ENCODE data around the gene TMEM178B. TPM values are rescaled to one million over a fixed set of nuclear protein-coding genes. Genes with fewer than 3 reads are reported as not detected.

TMEM178B gene
- total RNA-seq, 4 donors from 2014 or later: 0.15 to 1.2 (median 0.58) TPM

GRCh38 chr7:141460781-141461715 lies 387.2 kb downstream of the TMEM178B start:
- peak in 1 of 2 donors; percentile 25 for DNase-seq (ENCODE audit: low spot score in 2 of 2)
- intact Hi-C loops (cut with DNase I; ENCODE audit: low total_unique reads): no loop called here
- WGBS, 2 donors: 33 to 34% methylated on average over 16 of the region's 16 CpGs
- no peak overlapping the region for H3K4me3 ChIP-seq (ENCODE audit: low read depth, poor library complexity, severe bottlenecking)
- TF ChIP-seq CTCF (IDR thresholded peaks at IDR 0.05) (no peak), POLR2A (IDR thresholded peaks at IDR 0.05) (no peak)

GRCh38 chr7:141461924-141462323 lies 388.1 kb downstream of the TMEM178B start:
- no peak overlapping the region for H3K4me3 ChIP-seq (ENCODE audit: low read depth, poor library complexity, severe bottlenecking)
- DNase-seq (ENCODE audit: low spot score in 2 of 2): no peak
- no peak for TF ChIP-seq CTCF (IDR thresholded peaks at IDR 0.05)
- no peak for TF ChIP-seq POLR2A (IDR thresholded peaks at IDR 0.05)
- intact Hi-C loops (cut with DNase I; ENCODE audit: low total_unique reads): no loop called here
- WGBS, 2 donors: 40 to 52% methylated on average over 6 of the region's 6 CpGs

- intact Hi-C loops (cut with DNase I; ENCODE audit: low total_unique reads): no loop called here
Measured at GRCh38 chr7:141462958-141463357, 389.1 kb downstream of the TMEM178B start.

GRCh38 chr7:141463986-141464385 lies 390.1 kb downstream of the TMEM178B start:
- DNase-seq (ENCODE audit: low spot score in 2 of 2): no peak
- WGBS, 2 donors: 77 to 95% methylated on average over 8 of the region's 8 CpGs
- intact Hi-C loops (cut with DNase I; ENCODE audit: low total_unique reads): no loop called here
- H3K4me3 ChIP-seq (ENCODE audit: low read depth, poor library complexity, severe bottlenecking): no peak overlapping the region
- TF ChIP-seq CTCF (IDR thresholded peaks at IDR 0.05): no peak
- no peak for TF ChIP-seq POLR2A (IDR thresholded peaks at IDR 0.05)

More at GRCh38 chr7:141462958-141463357, 389.1 kb downstream of the TMEM178B start:
- TF ChIP-seq POLR2A (IDR thresholded peaks at IDR 0.05): no peak
- no peak for TF ChIP-seq CTCF (IDR thresholded peaks at IDR 0.05)
- no peak for DNase-seq (ENCODE audit: low spot score in 2 of 2)
- 31 to 37% methylated on average over 4 of the region's 4 CpGs for WGBS, 2 donors
- no peak overlapping the region for H3K4me3 ChIP-seq (ENCODE audit: low read depth, poor library complexity, severe bottlenecking)

DNA sequence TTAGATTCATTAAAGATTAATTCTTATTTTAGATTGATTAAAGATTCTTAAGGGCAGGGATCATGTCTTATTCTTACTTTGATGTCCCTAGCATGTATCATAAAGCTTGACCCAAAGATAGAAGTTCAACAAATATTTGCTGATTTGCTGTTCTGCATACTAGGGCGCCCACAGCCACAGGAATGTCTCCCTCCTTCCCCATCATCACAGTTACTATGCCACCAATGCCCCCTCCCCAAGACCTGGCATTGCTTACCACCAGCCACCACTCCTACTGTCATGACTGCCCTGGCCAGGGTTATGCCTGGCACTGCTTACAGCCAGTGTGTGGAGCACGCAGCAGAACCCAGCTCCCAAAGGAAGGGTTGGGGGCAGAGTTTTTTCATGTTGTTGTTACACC lies 390.7 kb downstream of the TMEM178B start:
- intact Hi-C loops (cut with DNase I; ENCODE audit: low total_unique reads): no loop called here
- 81 to 92% methylated on average over 2 of the region's 2 CpGs for WGBS, 2 donors
- TF ChIP-seq POLR2A (IDR thresholded peaks at IDR 0.05) (no peak), CTCF (IDR thresholded peaks at IDR 0.05) (no peak)
- H3K4me3 ChIP-seq (ENCODE audit: low read depth, poor library complexity, severe bottlenecking): no peak overlapping the region
- DNase-seq (ENCODE audit: low spot score in 2 of 2): no peak

Measured in lower leg skin (tissue), 4 donors.